Measurements from ENCODE around the gene RTP5.
"Not testable (repeated sequence)": the region's sequence is repeated elsewhere in the genome, so short reads cannot be mapped to it uniquely, and the experiment has no call there.

Gene RTP5

DNA sequence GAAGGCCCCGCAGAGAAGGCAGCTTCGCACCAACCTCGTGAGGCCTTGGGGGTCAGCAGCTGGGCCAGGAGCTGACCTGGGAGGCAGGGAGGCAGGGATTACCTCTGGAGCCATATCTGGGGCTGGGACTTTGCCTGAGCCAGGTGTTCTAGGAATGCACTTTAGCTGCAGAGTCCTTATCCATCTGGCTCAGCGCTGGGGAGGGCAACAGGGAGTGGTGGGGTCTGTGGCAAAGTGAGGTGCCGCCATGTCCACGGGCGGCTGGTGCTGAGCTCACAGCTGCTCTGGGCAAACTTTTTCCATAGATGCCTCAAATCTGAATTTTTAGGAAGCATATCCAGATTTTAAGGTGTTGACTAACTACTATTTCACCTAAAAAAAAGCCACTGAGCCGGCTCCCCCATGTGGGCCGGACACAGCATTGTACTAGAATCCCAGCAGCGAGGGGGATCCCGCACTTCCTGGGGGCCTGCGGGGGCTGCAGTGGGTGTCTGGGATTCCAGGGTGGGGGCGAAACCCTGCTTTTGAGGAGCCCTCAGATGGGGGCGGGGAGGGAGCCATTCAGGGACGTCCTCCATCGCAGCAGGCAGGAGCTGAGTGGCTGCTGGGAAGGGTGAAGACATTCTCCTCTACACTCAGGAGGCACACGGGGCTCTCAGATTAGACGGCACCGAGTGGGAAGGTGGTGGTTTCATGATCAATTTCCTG, 34.6 kb downstream of the RTP5 start:
- no peak for DNase-seq

GRCh38 chr2:241904791-241905710, 35.5 kb downstream of the RTP5 start:
- DNase-seq = no peak

DNA sequence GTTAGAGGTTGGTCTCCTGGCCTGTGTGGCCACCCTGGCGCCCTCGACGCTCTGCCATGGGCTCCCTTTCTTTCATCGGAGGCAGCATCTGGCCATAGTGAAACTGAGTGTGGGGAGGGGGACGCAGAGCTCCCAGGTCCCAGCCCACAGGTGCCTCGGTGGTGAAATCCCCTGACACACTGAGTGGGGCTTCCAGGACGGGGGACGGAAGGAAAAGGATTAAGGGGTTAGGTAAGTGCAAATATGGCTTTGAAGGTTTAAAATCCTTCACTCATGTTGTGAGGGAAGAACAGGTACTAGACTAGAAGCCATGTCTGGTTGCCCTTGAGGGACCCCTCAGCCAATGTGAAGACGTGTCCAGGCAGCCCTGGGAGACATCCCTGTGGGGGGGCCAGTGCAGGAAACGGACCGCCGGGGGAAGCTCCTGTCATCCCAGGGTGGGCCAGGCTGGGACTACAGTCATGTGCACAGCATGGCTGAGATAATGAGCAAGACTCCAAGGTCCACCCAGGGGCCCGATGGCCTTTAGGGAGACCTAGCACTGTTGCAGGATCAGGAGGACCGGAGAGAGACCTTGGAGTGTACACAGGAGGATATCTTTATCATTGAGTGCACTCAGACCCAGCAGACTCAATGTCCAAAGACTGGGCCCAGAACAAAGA, 36.3 kb downstream of the RTP5 start:
- no peak for DNase-seq

DNA sequence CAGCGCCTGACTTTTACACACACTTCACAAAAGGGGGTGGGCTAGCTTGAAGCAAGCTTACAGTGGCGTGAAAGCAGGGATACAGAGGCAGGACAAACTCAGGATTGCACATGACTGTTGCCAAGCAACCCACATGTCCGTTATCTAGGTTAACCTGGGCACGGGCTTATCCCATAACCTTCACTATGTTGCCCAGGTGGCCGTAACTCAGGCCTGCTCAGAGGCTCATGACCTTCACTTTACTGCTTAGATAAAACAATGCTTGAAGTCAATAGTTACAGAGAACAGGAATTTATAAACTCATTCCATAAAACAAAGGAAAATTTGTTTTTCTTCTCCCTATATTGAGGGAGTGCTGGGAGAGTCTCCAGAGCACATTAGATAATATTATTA, 36.8 kb downstream of the RTP5 start:
- DNase-seq = not testable (repeated sequence)

- no peak for DNase-seq
Measured at GRCh38 chr2:241906826-241907570, 37.5 kb downstream of the RTP5 start.

- DNase-seq = not testable (repeated sequence)
Measured at GRCh38 chr2:241907831-241908230, 38.3 kb downstream of the RTP5 start.

DNA sequence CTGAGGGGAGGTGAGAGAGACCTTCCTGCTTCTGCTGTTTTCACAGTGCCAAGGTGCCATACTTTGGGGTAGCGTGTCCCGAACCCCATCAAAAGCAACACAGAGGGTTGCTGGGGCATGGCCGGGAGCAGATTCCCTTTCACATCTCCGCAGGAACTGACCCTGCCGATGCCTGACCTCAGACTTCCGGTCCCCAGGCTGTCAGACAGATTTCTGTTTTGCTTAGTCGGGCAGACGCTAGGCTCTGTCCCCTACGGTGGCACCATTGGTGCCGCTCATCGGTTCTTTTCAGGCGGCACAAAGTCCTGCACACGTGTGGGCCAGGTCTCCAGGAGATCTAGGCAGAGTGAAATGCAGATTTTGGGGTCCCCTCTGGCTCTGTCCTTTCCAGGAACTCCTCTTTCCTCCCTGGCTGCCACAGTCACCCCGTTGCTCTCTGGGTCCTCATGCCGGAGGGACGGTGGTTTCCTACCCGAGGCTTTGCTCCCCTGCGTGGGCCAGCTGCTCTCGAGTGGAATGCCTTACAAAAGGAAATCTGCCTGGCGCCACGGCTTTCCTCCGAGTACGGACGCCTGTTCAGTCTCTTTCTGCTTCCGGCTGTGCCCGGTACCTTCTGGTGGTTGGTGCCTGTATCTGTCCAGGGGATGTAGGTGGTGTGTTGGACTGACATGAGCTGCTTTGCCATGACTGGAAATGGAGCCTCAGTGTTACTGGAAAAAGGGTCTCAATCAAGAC, 39.3 kb downstream of the RTP5 start:
- DNase-seq = no peak

- no peak for DNase-seq
Measured at GRCh38 chr2:241909769-241910168, 40.2 kb downstream of the RTP5 start.

DNA sequence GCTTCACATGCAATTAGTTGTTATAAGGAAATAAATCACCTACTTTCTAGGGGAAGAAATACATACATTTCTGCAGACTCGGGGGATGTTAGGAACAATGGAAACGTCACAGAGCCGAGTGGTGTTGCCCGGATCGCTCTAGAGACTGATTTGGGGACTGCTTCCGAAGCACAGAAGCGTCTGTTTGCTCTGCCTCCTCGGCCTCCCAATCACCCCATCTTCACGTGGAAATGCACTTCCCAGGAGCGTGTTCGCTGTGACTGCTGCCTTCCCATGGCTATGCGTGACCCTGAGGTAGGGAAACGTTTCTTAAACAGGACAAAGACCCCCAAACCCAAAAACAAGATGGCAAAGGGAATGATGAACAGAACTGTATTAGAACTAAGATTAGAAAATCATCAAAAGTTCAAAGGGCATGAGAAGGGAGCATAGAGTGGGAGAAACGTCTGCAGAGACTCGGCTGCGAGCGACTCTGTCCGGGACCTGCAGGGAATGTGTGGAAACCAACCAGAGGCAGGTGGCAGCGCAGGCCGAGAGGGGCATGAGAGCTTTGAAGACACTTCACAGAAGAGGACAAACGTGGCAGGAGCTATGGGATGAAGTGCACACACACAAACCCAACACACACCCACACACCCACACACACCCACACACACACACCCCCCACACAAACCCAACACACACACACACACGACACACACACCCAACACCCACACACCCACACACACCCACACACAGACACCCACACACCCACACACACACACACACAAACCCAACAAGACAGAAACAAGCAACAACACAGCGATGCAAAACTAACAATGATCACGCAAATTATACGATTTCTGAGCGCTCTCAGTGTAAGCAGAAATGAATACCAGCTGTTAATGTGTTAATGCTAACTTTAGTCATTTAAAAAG, 41.3 kb downstream of the RTP5 start:
- no peak for DNase-seq

DNA sequence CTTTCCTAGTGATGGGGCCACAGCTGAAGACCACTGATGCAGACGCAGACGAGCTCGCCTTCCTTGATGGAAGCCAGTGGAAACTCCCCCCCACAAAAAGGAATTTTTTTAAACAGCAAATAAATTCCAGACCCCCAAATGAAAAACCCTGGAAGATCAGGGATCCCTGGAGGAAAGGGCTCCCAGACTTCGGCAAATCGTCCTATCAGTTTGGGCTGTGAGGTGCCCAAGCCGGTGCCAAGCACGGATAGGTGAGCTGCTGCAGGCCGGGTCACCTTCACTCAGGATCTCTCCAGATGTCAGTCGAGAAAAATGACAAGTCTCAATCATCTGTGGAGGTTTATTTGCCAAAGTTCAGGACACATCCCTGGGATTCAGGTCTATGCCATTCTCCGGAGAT, 42.0 kb downstream of the RTP5 start:
- DNase-seq = no peak

DNA sequence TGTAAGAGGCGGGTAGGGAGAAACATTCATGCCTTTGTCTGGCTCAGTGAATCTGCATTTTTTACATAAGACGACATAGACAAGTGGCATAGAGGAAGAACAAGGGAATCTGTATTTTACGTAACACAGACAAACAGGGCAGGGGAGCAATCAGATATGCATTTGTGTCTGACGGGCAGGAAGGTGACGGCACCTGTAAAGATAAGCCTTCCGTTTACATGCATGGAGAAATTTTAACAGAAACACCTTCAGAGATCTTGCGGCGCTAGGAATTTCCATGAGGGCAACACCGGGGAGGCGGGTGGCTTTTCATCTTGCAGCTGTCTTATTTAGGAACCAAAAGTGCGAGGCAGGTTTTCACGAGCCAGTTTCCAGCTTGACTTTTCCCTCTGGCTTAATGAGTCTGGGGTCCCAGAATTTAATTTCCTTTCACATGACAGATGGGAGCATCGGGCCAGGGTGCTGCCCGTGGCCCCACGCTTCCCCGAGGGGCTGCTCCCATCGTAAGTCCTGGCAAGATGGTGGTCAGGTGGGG, 42.6 kb downstream of the RTP5 start:
- no peak for DNase-seq

DNA sequence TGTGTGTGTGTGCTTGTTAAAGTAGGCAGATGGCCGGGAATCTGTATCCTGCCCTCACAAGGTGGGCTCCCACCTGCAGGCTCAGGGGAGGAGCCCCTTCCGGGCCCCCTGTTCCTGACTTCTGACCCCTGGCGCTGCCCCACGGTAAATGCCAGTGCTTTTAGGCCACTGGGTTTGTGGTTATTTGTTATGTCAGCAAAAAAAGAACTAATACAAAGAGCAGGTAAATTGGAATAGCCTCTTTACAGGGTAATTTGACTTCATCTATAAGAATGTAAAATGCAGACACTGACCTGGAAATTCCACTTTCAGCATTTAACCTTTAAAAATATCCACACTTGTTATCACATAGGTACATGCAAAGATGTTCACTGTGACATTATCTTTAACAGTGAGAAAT, 44.2 kb downstream of the RTP5 start:
- DNase-seq = no peak

DNA sequence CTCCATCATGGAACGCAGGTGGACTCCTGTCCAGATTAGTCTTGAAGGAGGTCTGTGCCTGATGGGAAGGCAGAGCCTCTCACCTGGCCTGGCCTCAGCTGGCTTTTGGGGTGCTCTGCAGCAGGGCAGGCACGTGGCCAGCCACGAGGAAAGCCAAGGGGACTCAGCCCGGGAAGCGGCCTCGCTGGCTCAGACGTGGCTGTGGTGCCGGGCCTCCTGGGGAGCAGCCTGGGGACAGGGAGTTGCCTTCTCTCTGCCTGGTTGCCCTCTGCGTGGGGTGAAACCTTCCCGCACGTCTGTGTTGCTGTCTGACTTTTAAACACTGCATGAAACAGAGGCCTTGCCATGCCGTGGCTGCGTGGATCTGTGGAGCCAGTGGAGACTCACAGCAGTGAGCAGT, 45.0 kb downstream of the RTP5 start:
- DNase-seq = no peak

DNA sequence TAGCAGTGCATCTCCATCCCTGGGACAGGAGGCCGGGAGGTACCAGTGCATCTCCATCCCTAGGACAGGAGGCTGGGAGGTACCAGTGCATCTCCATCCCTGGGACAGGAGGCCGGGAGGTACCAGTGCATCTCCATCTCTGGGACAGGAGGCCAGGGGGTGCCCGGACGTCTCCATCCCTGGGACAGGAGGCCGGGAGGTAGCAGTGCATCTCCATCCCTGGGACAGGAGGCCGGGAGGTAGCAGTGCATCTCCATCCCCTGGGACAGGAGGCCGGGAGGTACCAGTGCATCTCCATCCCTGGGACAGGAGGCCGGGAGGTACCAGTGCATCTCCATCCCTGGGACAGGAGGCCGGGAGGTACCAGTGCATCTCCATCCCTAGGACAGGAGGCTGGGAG, 52.1 kb downstream of the RTP5 start:
- DNase-seq = not testable (repeated sequence)

- DNase-seq = no peak
Measured at GRCh38 chr2:241922411-241922810, 52.9 kb downstream of the RTP5 start.

DNA sequence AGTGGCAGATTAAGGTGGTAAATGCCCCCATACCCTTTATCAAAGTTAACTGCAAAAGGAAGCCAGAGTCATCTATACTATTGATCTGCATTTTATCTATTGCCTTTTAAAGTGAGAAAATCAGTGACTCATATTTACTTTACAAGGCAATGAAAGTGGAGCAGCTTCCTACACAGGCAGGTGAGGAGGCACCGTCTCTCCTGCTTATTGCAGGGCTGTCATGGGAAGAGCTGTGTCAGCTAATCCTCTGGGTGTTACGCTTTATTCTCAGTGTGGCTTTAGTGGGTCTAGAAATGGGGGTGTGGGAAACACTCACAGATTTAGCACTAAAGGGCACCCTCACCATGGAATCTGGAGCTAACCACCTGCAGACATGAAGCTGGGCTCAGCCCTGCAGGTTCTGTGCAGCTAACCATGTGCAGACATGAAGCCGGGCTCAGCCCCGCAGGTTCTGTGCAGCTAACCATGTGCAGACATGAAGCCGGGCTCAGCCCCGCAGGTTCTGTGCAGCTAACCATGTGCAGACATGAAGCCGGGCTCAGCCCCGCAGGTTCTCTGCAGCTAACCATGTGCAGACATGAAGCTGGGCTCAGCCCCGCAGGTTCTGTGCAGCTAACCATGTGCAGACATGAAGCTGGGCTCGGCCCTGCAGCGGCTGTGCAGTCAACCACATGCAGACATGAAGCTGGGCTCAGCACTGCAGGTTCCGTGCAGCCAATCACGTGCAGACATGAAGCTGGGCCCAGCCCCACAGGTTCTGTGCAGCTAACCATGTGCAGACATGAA, 53.5 kb downstream of the RTP5 start:
- not testable (repeated sequence) for DNase-seq
